SU-DHL-6 (cell line): Measurements from ENCODE around the gene GATAD2A.
A peak's percentile ranks its signal among the peaks of the same experiment; 100 is the strongest.

Source experiments
- H2AFZ ChIP-seq: fragments of 200-600 bp; sonication (generic); 2 replicates; pipeline ENCODE4 v1.6.1; 2014; ENCODE audit warnings: low read depth, mild to moderate bottlenecking, moderate library complexity, mixed read lengths, antibody characterized with exemption, low read length; ENCODE audit not compliant: severe bottlenecking
- H3F3A ChIP-seq: fragments of 200-600 bp; shearing (Covaris generic); 2 replicates; pipeline ENCODE4 v1.6.0; 2016; ENCODE audit warnings: antibody characterized with exemption, mild to moderate bottlenecking; ENCODE audit not compliant: insufficient read depth
- H3K27ac ChIP-seq: fragments of 200-600 bp; sonication (generic); 2 replicates; pipeline ENCODE4 v1.5.1; 2016; ENCODE audit warnings: low read depth, mild to moderate bottlenecking, low read length, moderate library complexity, mixed read lengths
- H3K27me3 ChIP-seq: fragments of 200-600 bp; sonication (generic), shearing (Covaris generic); 2 replicates; pipeline ENCODE4 v1.6.0; 2014; ENCODE audit warnings: mild to moderate bottlenecking, low read length
- H3K36me3 ChIP-seq: fragments of 200-600 bp; sonication (generic); 2 replicates; pipeline ENCODE4 v1.6.1; 2014; ENCODE audit warnings: mild to moderate bottlenecking, low read length, mixed read lengths
- H3K4me2 ChIP-seq: fragments of 300-600, 200-600 bp; shearing (Covaris generic), sonication (generic); 2 replicates; pipeline ENCODE4 v1.6.0; 2014; ENCODE audit warnings: low read length, low read depth, mild to moderate bottlenecking; ENCODE audit not compliant: poor library complexity, severe bottlenecking
- H3K4me3 ChIP-seq: fragments of 200-600 bp; sonication (generic); 2 replicates; pipeline ENCODE4 v1.5.1; 2014; ENCODE audit warnings: antibody characterized with exemption, low read length, mild to moderate bottlenecking, mixed read lengths; ENCODE audit not compliant: insufficient read depth, poor library complexity, severe bottlenecking
- H3K79me2 ChIP-seq: fragments of 200-600 bp; sonication (generic); 2 replicates; pipeline ENCODE4 v1.6.1; 2014; ENCODE audit warnings: mild to moderate bottlenecking, low read length, moderate library complexity; ENCODE audit not compliant: insufficient read depth
- H3K9ac ChIP-seq: fragments of 200-600 bp; sonication (generic); 2 replicates; pipeline ENCODE4 v1.7.0; 2014; ENCODE audit warnings: mild to moderate bottlenecking, low read length
- H3K9me2 ChIP-seq: fragments of 200-600 bp; sonication (generic); replicated peaks from 2 replicates; pipeline ENCODE4 v1.6.1; 2014; ENCODE audit warnings: low read length; ENCODE audit not compliant: insufficient read depth
- H3K9me3 ChIP-seq: fragments of 200-600 bp; sonication (generic); 2 replicates; pipeline ENCODE4 v1.6.1; 2014; ENCODE audit warnings: low read length, mixed read lengths; ENCODE audit not compliant: insufficient read depth
- H4K20me1 ChIP-seq: fragments of 200-600 bp; sonication (generic); 2 replicates; pipeline ENCODE4 v1.6.1; 2014; ENCODE audit warnings: low read depth, mild to moderate bottlenecking, antibody characterized with exemption, low read length, moderate library complexity, mixed read lengths
- EZH2phosphoT487 ChIP-seq: fragments of 200-600 bp; sonication (generic), shearing (Covaris generic); conservative IDR thresholded peaks from 2 replicates; pipeline ENCODE4 v1.6.1; 2018; ENCODE audit warnings: mild to moderate bottlenecking, antibody characterized with exemption, low read length, moderate library complexity, mixed read lengths
- TF ChIP-seq, protein P1 (sequence below): fragments of 200-600 bp; sonication (generic); IDR thresholded peaks from one replicate; pipeline ENCODE4 v1.5.1; 2017; ENCODE audit warnings: antibody characterized with exemption, mild to moderate bottlenecking, low read length, moderate library complexity; ENCODE audit not compliant: insufficient read depth, poor library complexity, severe bottlenecking

GATAD2A gene

GRCh38 chr19:19409205-19409604 is 3.7 kb downstream of the GATAD2A start:
- H3K4me3 ChIP-seq, result no peak overlapping the region
- no peak overlapping the region for H3K27ac ChIP-seq
- peak overlapping the region; percentile 37 for H3K4me2 ChIP-seq

GRCh38 chr19:19409631-19410030 is 4.2 kb downstream of the GATAD2A start:
- no peaks in the 10 kb centered on the region for H3K27me3 ChIP-seq
- no peak overlapping the region for H3K27ac ChIP-seq
- 0 out of 2 replicates have a peak overlapping the region, but pooled peaks have one; percentile 9 for H3K9ac ChIP-seq

More at GRCh38 chr19:19409205-19409604, 3.7 kb downstream of the GATAD2A start:
- Histone ChIP-seq H3K79me2 (peaks cover 79% of the 10 kb centered on the region), H3K27me3 (no peaks in the 10 kb centered on the region), H3K9me3 (no peaks in the 10 kb centered on the region), H4K20me1 (peaks cover 18% of the 10 kb centered on the region; the same call in 1 of the 2 replicates), H3K9ac (0 out of 2 replicates have a peak overlapping the region, but pooled peaks have one; percentile 9), H2AFZ (no peak overlapping the region), H3F3A (peaks cover 8% of the 10 kb centered on the region), H3K9me2 (no peaks in the 10 kb centered on the region), H3K36me3 (no peaks in the 10 kb centered on the region)
- TF ChIP-seq EZH2phosphoT487, result no peak
- TF ChIP-seq, protein P1, sequence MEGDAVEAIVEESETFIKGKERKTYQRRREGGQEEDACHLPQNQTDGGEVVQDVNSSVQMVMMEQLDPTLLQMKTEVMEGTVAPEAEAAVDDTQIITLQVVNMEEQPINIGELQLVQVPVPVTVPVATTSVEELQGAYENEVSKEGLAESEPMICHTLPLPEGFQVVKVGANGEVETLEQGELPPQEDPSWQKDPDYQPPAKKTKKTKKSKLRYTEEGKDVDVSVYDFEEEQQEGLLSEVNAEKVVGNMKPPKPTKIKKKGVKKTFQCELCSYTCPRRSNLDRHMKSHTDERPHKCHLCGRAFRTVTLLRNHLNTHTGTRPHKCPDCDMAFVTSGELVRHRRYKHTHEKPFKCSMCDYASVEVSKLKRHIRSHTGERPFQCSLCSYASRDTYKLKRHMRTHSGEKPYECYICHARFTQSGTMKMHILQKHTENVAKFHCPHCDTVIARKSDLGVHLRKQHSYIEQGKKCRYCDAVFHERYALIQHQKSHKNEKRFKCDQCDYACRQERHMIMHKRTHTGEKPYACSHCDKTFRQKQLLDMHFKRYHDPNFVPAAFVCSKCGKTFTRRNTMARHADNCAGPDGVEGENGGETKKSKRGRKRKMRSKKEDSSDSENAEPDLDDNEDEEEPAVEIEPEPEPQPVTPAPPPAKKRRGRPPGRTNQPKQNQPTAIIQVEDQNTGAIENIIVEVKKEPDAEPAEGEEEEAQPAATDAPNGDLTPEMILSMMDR, result no peak

GRCh38 chr19:19410553-19411550 is 5.4 kb downstream of the GATAD2A start:
- no peak overlapping the region for H3K4me2 ChIP-seq
- peaks cover 21% of the 10 kb centered on the region; the same call in 1 of the 2 replicates for H4K20me1 ChIP-seq

More at GRCh38 chr19:19409631-19410030, 4.2 kb downstream of the GATAD2A start:
- no peak overlapping the region for H2AFZ ChIP-seq
- no peaks in the 10 kb centered on the region for H3K9me2 ChIP-seq
- no peak for TF ChIP-seq EZH2phosphoT487
- TF ChIP-seq, protein P1, result no peak
- peak overlapping the region; percentile 37 for H3K4me2 ChIP-seq
- no peaks in the 10 kb centered on the region for H3K36me3 ChIP-seq
- H3K79me2 ChIP-seq, result peaks cover 83% of the 10 kb centered on the region
- peaks cover 20% of the 10 kb centered on the region; the same call in 1 of the 2 replicates for H4K20me1 ChIP-seq
- no peak overlapping the region for H3K4me3 ChIP-seq
- peaks cover 4% of the 10 kb centered on the region for H3F3A ChIP-seq
- H3K9me3 ChIP-seq, result no peaks in the 10 kb centered on the region

More at GRCh38 chr19:19410553-19411550, 5.4 kb downstream of the GATAD2A start:
- Histone ChIP-seq H3K36me3 (no peaks in the 10 kb centered on the region), H3K79me2 (peaks cover 95% of the 10 kb centered on the region), H3K4me3 (no peak overlapping the region), H3K9me2 (no peaks in the 10 kb centered on the region), H3K9ac (no peak overlapping the region), H3F3A (no peaks in the 10 kb centered on the region), H2AFZ (no peak overlapping the region), H3K27me3 (no peaks in the 10 kb centered on the region), H3K27ac (no peak overlapping the region), H3K9me3 (no peaks in the 10 kb centered on the region)
- no peak for TF ChIP-seq EZH2phosphoT487
- TF ChIP-seq, protein P1, result no peak
